ENCODE results near the gene ERMARD.

The ERMARD gene

DNA sequence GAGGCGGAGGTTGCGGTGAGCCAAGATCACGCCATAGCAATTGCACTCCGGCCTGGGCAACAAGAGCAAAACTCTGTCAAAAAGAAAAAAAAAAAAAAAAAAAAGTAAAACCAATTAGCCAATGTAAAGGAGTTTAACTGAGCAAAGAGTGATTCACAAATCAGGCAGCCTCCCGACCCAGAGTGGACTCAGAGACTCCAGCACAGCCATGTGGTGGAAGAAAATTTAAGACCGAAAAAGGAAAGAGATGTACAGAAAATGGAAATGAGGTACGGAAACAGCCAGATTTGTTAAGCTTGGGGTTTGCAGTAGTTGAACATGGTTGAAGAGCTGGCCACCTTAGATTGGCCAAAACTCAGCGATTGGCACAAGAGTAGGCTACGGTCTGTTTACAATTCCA, 51.4 kb downstream of the ERMARD start:
- DNase-seq (ENCODE audit: low read depth in 2 of 2), result no peak

DNA sequence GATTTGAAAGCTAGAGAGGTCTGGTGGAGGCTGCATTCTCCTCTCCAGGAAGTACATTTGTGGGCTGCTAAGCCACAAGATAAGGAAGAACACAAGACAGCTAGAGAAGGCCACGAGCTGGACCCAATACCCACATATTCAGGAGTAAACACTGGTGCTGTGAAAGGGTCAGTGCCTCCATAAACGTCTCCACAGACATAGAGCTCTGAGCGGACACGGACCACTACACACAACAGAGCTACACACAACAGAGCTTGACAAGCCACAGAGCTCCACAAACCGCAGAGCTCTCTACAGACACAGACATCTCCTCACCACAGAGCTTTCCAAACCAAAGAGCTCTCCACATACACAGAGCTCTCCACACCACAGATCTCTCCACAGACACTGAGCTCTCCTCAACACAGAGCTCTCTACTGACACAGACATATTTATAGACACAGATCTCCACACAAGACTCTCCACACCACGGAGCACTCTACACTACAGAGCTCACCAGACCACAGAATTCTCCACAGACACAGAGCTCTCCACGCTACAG, 51.9 kb downstream of the ERMARD start:
- DNase-seq (ENCODE audit: low read depth in 2 of 2), result no peak

DNA sequence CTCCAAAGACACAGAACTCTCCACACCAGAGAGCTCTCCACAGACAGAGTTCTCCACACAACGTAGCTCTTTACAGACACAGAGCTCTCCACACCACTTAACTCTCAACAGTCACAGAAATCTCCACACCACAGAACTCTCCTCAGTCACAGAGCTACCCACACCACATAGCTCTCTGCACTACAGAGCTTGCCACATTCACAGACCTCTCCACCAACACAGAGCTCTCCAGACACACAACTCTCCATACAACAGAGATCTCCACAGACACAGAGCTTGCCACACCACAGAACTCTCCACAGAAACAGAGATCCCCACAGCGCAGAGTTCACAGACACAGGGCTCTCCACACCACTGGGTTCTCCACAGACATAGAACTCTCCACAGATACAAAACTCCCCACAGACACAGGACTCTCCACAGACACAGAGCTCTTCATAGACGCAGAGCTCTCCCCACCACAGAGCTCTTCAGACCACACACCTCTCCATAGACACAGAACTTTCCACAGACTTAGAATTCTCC, 52.5 kb downstream of the ERMARD start:
- DNase-seq (ENCODE audit: low read depth in 2 of 2), result no peak

DNA sequence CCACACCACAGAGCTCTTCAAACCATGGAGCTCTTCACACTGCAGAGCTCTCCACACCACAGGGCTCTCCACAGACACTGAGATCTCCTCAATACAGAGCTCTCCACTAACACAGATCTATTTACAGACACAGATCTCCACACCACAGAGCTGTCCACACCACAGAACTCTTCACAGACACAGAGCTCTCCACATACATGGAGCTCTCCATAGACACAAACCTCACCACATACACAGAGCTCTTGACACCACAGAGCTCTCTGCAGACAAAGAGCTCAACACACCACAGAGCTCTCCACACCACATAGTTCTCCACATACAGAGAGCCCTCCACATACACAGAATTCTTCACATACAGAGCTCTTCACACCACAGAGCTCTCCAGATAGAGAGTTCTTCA, 53.0 kb downstream of the ERMARD start:
- DNase-seq (ENCODE audit: low read depth in 2 of 2), result no peak

DNA sequence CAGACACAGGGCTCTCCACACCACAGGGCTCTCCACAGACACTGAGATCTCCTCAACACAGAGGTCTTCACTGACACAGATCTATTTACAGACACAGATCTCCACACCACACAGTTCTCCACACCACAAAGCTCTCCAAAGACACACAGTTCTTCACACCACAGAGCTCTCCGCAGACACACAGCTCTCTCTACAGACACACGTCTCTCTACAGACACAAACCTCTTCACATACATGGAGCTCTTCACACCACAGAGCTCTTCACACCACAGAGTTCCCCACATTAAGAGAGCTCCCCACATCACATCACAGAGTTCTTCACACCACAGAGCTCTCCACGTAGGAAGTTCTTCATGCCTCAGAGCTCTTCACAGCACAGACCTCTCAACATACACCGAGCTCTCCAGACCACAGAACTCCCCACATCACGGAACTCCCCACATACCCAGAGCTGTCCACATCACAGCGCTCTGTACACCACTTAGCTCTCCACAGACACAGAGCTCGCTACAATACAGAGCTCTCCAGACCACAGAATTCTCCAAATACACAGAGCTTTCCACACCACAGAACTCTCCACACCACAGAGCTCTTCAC, 53.9 kb downstream of the ERMARD start:
- no peak for DNase-seq (ENCODE audit: low read depth in 2 of 2)

DNA sequence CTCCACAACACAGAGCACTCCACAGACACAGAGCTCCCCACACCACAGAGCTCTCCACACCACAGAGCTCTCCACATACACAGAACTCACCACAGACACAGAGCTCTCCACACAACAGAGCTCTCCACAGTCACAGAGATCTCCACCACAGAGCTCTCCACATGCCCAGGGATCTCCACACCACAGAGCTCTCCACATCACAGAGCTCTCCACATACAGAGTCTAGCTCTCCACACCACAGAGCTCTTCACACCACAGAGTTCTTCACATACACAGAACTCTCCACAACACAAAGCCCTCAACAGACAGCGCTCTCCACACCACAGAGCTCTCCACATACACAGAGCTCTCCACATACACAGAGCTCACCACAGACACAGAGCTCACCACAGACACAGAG, 55.3 kb downstream of the ERMARD start:
- no peak for DNase-seq (ENCODE audit: low read depth in 2 of 2)

DNA sequence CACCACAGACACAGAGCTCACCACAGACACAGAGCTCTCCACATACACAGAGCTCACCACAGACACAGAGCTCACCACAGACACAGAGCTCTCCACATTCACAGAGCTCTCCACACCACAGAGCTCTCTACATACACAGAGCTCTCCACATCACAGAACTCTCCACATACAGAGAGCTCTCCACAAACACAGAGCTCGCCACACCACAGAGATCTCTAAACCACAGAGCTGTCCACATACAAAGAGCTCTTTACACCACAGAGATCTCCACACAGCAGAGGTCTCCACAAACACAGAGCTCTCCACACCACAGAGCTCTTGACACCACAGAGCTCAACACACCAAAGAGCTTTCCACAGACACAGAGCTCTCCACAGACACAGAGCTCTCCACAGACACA, 55.8 kb downstream of the ERMARD start:
- no peak for DNase-seq (ENCODE audit: low read depth in 2 of 2)

DNA sequence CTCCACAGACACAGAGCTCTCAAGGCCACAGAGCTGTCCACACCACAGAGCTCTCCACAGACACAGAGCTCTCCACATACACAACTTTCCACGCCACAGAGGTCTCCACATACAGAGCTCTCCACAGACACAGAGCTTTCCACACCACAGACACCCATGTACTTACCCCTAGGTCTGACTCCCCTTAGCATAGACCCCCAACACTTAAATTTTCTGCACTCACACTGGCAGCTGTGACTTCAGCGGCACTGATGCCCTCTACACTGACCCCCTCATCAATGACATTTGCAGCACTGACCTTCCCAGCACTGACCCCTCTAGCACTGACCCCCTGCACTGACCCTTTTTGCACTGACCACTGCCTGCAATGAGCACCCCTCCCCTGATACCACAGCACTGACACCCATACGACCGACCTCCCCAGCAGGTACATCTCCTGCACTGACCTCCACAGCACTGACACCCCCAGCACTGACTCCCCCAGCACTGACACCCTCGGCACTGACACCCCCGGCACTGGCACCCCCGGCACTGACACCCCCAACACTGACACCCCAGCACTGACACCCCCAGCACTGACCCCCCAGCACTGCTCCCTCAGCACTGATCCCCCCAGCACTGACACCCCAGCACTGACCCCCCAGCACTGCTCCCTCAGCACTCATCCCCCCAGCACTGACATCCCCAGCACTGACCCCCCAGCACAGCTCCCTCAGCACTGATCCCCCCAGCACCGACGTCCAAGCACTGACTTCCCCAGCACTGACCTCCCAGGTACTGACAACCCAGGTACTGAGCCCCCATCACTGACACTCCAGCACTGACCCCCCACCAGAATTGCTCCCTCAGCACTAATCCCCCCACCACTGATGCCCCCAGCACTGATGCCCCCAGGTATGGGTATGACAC, 56.5 kb downstream of the ERMARD start:
- no peak for DNase-seq (ENCODE audit: low read depth in 2 of 2)

DNA sequence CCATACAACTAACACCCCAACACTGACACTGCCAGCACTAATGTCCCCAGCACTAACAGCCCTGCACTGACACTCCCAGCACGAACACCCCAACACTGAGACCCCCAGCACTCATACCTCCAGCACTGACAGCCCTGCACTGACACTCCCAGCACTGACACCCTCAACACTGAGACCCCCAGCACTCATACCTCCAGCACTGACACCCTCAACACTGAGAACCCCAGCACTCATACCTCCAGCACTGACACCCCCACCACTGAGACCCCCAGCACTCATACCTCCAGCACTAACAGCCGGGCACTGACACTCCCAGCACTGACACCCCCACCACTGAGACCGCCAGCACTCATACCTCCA, 57.2 kb downstream of the ERMARD start:
- no peak for DNase-seq (ENCODE audit: low read depth in 2 of 2)

DNA sequence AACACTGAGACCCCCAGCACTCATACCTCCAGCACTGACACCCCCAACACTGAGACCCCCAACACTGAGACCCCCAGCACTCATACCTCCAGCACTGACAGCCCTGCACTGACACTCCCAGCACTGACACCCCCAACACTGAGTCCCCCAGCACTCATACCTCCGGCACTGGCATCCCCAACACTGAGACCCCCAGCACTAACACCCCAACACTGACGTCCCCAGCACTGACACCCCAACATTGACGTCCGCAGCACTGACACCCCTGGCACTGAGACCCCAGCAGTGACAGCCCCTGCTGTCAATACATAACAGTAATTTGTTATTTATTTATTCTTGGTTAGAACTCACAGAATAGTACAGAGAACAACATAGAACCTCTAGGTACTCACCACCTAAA, 58.0 kb downstream of the ERMARD start:
- DNase-seq (ENCODE audit: low read depth in 2 of 2), result no peak

DNA sequence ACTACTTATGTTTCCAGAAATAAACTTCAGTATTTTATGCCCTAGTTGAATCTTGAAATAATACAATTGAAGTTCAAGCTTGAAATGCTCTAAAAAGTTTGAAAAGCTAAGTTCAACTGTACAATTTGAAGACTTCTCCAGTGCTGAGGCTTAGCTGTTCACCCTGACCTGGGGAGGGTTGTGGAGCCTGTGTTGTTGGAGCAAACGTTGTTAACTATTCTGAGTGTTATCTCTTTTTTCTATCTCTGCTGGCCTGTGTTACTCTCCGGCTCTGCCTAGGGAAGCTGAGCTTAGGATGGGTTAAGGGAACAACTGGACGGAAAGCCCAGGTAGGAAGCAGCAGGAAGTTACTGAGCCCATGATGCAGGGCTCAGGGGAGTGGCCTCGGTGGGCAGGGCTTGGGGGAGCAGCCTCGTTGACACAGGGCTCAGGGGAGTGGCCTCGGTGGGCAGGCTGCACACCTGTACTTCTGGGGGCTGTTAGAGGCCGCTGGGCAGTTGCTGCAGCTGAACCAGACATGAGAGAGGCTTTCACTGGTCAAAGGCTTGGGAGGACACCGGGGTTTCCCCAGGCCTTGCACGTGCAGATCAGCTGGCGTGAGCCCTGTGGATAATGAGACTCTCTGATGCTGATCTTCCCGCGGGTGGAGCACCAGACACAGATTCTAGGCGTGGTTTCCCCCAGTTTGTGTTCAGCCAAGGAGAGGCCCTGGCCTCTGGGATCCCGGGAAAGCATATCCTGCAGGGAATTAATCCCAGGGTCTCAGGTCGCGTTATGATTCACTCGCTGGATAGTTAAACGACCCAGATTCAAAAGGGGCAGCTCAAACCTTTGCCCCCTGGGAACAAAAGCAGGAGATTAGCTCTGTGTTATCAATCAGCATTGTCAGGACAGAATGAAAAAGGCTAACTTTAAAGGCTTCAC, 58.9 kb downstream of the ERMARD start:
- no peak for DNase-seq (ENCODE audit: low read depth in 2 of 2)

DNA sequence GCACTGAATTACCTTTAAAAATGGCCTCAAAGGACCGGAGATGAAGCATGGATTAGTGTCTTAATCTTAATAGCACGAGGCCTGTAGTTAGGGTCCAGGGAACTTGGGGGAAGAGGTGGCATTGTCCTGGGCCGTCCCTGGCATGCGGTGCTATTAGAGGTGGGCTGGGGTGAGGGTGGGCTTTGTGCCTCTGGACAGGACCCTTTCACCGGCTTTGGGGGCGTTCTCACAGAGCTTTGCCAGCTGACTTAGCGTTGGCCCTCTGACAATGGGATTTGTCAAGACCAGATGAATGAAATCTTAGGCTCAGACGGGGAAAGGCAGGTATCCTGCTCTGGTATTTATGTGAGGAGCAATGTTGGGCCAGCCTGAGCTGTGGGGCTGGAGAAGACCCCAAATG, 59.6 kb downstream of the ERMARD start:
- no peak for DNase-seq (ENCODE audit: low read depth in 2 of 2)

DNA sequence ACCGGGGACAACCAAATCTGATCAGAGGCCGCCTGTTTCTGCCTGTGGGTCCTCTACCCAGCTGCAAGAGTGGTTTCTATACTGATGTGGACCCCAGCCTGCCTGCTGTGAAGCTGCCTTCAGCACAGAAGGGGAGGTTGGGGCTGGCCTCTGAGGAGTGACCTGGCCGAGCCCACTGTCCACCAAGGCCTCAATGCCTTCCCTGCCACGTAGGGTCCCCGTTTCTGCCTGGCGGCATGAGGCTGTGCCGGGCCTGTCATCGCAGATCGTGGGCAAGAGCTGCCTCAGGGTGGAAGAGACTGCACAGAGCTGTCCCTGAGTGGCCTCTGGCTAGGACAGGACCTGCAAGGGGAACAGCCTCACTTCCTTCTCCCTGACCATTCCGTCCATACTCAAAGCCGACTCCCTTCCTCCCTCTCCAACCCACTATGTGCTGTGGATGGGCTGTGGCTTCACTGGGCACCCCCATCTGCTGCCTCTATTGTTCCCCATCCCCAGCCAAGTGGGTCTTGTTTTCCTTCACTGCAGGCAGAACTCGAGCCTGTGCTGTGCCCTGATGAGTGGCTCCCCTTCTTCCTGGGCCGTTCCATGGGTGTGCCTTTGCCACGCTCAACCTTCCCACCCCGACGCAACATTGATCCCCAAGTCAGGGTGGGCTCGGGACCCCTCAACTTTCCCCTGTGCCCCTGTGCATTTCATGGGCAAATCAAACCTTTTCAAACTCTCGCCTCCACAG, 60.3 kb downstream of the ERMARD start:
- DNase-seq (ENCODE audit: low read depth in 2 of 2), result no peak

DNA sequence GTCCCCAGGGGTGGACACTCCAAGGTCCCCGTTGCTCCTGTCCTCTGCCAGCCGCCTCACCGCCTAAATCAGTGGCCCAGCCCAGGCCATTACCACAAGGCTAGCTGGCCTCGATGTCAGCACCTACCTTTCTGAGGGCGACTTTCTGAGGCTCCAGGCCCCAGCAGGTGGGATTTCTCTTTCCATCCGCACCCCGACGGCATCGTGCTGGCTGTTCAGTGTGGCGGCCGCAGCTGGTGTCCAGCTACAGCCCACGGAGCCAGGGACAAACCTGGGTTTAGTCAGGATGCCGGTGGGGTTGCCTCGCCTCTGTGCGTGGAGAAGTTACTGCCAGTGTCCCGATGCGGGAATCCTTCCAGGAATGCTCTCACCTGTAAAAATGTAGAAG, 60.8 kb downstream of the ERMARD start:
- DNase-seq (ENCODE audit: low read depth in 2 of 2), result no peak

DNA sequence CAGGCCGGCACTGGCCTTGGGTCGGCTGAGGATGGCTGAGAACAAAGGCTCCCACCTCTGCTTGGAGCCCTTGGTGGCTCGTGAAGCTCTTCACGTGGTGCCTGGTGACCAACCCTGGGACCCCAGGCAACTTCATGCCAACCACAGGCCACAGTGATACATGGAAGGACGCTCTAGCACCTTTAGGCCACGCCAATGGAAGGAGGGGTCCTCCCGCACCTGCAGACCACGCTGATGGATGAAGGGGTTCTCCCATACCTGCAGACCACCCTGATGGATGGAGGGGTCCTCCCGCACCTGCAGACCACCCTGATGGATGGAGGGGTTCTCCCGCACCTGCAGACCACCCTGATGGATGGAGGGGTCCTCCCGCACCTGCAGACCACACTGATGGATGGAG, 62.5 kb downstream of the ERMARD start:
- DNase-seq (ENCODE audit: low read depth in 2 of 2), result no peak

DNA sequence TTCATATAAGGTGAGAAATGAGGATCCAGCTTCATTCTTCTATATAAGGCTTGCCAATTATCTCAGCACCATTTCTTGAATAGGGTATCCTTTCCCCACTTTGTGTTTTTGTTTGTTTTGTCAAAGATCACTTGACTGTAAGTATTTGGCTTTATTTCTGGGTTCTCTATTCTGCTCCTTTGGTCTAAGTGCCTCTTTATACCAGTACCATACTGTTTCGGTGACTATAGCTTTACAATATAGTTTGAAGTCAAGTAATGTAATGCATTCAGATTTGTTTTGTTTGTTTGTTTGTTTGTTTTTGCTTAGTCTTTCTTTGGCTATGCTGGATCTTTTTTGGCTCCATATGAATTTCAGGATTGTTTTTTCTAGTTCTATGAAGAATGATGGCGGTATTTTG, 64.6 kb downstream of the ERMARD start:
- no peak for DNase-seq (ENCODE audit: low read depth in 2 of 2)

DNA sequence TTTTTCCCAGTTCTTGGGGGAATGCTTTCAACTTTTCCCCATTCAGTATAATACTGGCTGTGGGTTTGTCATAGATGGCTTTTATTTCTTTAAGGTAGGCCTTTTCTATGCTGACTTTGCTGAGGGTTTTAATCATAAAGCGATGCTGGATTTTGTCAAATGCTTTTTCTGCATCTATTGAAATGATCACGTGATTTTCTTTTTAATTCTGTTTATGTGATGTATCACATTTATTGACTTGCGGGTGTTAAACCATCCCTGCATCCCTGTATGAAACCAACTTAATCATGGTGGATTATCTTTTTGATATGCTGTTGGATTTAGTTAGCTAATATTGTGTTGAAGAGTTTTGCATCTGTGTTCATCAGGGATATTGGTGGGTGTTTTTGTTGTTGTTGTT, 65.6 kb downstream of the ERMARD start:
- DNase-seq (ENCODE audit: low read depth in 2 of 2), result no peak

DNA sequence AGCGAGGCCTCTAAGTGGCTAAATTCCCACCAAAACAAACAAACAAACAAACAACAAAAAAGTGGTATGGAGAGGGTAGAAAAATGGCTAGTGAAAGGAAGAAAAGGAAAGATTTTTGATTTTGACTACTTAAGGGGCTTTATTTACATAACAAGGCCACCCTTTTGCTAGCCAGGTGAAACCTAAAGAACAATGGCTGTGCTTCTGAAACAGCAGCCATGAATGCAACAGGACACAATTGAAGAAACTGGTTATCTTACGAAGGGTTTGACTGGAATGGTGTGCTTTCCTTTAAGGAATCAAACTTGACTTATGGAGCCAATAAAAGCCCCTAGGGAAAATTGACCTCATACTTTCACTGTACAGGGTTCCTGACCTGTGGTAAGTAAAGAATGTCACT, 68.9 kb downstream of the ERMARD start:
- no peak for DNase-seq (ENCODE audit: low read depth in 2 of 2)

DNA sequence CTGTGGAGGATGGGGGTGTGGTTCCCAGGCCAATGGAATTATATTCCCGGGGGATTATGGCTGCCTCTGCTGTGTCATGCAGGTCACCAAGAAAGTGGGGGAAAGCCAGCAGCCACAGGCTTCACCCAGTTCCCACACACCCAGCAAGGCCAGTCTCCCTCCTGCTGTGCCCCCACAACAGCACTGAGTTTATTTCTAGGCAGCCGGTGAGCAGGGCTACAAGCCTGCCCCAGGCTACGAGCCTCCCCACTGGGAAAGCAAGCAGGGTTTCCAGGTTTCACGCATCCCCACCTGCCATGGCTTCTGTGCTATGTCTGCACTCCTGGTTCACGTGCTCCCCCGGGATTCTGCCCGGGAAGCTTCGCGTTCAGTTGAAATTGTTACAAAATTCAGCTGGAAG, 72.6 kb downstream of the ERMARD start:
- DNase-seq (ENCODE audit: low read depth in 2 of 2), result no peak

DNA sequence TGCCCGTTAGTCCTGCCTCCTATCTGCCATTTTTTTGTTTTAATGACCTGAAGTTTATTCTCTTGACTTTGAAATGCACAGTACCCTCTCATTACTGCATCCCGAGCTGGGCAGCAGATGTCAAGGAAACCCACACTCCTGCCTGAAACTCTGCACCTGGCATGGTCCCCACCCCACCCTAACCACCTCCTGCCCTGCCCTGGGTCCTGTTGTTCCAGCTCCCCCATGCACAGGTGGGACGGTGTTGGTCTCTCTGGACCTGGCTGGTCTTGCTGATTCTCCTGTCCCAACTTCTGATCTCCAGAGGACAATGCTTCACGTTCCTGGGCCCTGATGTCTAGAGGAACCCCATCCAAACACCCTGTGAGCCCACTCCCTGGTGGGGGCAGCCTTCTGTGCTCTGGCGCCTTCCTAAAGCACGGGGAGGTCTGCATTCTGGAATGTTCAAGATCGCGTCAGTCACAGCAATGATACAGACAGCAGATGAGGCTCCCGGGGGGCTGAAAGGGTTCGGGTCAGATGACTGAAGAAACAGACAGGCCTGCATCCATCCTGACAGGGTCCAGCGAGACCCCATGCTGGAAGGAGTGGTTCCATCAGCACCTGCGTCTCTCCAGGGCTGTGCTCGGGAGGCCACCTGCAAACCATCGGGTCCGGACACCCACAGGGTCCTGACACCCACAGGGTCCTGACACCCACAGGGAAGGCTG, 73.6 kb downstream of the ERMARD start:
- no peak for DNase-seq (ENCODE audit: low read depth in 2 of 2)

Data from stimulated activated CD4-positive, alpha-beta T cell treated with anti-CD3 and anti-CD28 coated beads, Interleukin-4, amount 100 ng/mL, for 48 hours (primary cell).